Measurements from ENCODE around the gene LRRC37B.

GRCh38 chr17:32033223-32033622, 26.0 kb downstream of the LRRC37B start:
- TF ChIP-seq CTCF (conservative IDR thresholded peaks at IDR 0.05; ENCODE audit: low read length) (no peak), EZH2phosphoT487 (IDR thresholded peaks at IDR 0.05; ENCODE audit: borderline replicate concordance, low read depth, low read length) (no peak)

Data from OCI-LY7 (cell line).